Measurements from ENCODE around the gene LRRC8C.
A peak's percentile ranks its signal among the peaks of the same experiment; 100 is the strongest.

The LRRC8C gene

GRCh38 chr1:89705901-89706699 is 73.2 kb downstream of the LRRC8C start:
- DNase-seq, result no peak
- no peak for TF ChIP-seq CTCF (IDR thresholded peaks at IDR 0.05; ENCODE audit: low read depth, low read length, missing control alignments)
- Histone ChIP-seq H3K4me3 (ENCODE audit: low read depth, low read length) (no peak overlapping the region), H3K36me3 (replicated peaks) (no peaks in the 10 kb centered on the region), H3K27ac (no peak overlapping the region), H3K27me3 (replicated peaks) (no peaks in the 10 kb centered on the region)
- in situ Hi-C loops (cut with HindIII; ENCODE audit: low pct_ligation_motif_present, low sequenced_read_pairs), result no loop called here

- H3K27ac ChIP-seq, result no peak overlapping the region
- no peak for TF ChIP-seq CTCF (IDR thresholded peaks at IDR 0.05; ENCODE audit: low read depth, low read length, missing control alignments)
- no peaks in the 10 kb centered on the region for H3K36me3 ChIP-seq (replicated peaks)
- in situ Hi-C loops (cut with HindIII; ENCODE audit: low pct_ligation_motif_present, low sequenced_read_pairs), result no loop called here
- H3K4me3 ChIP-seq (ENCODE audit: low read depth, low read length), result no peak overlapping the region
- DNase-seq, result no peak
- H3K27me3 ChIP-seq (replicated peaks), result no peaks in the 10 kb centered on the region
Measured at GRCh38 chr1:89706700-89707012, 73.7 kb downstream of the LRRC8C start.

- TF ChIP-seq CTCF (IDR thresholded peaks at IDR 0.05; ENCODE audit: low read depth, low read length, missing control alignments), result no peak
- in situ Hi-C loops (cut with HindIII; ENCODE audit: low pct_ligation_motif_present, low sequenced_read_pairs), result no loop called here
- no peaks in the 10 kb centered on the region for H3K36me3 ChIP-seq (replicated peaks)
- H3K4me3 ChIP-seq (ENCODE audit: low read depth, low read length), result no peak overlapping the region
- H3K27me3 ChIP-seq (replicated peaks), result no peaks in the 10 kb centered on the region
- no peak overlapping the region for H3K27ac ChIP-seq
- DNase-seq, result peak; percentile 35
Measured at GRCh38 chr1:89708751-89709375, 75.9 kb downstream of the LRRC8C start.

GRCh38 chr1:89710498-89711139 is 77.7 kb downstream of the LRRC8C start:
- no peak for DNase-seq
- no peaks in the 10 kb centered on the region for H3K27me3 ChIP-seq (replicated peaks)
- in situ Hi-C loops (cut with HindIII; ENCODE audit: low pct_ligation_motif_present, low sequenced_read_pairs), result no loop called here
- TF ChIP-seq CTCF (IDR thresholded peaks at IDR 0.05; ENCODE audit: low read depth, low read length, missing control alignments), result no peak
- H3K27ac ChIP-seq, result no peak overlapping the region
- H3K4me3 ChIP-seq (ENCODE audit: low read depth, low read length), result no peak overlapping the region
- no peaks in the 10 kb centered on the region for H3K36me3 ChIP-seq (replicated peaks)

GRCh38 chr1:89711140-89711778 is 78.3 kb downstream of the LRRC8C start:
- Histone ChIP-seq H3K27ac (no peak overlapping the region), H3K4me3 (ENCODE audit: low read depth, low read length) (no peak overlapping the region), H3K36me3 (replicated peaks) (no peaks in the 10 kb centered on the region), H3K27me3 (replicated peaks) (no peaks in the 10 kb centered on the region)
- in situ Hi-C loops (cut with HindIII; ENCODE audit: low pct_ligation_motif_present, low sequenced_read_pairs), result no loop called here
- no peak for TF ChIP-seq CTCF (IDR thresholded peaks at IDR 0.05; ENCODE audit: low read depth, low read length, missing control alignments)
- no peak for DNase-seq
